ENCODE data around the gene SNAP47.

Gene SNAP47

DNA sequence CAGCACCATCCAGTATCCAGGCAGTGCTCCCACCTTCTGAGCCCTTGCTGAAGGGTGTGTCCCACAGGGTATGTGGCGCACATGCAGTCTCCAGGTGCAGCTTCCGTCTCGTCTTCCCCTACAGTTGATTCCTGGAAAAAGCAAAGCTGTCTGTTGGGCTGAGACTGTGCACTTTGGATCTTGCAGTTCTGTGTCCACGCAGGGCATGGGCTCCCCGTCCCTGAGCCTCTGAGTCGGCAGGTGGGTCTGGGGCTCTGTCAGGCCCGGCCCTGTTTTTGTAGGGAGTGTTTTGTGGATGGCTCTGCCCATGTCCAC lies 32.8 kb downstream of the SNAP47 start:
- TF ChIP-seq JUND (IDR thresholded peaks at IDR 0.05; ENCODE audit: low read depth): no peak
- no peak for DNase-seq (ENCODE audit: low read depth in 1 of 2, low spot score in 1 of 2)
- in situ Hi-C loops (cut with HindIII; ENCODE audit: low pct_unique_long_range_greater_than_20kb, low sequenced_read_pairs): no loop called here

DNA sequence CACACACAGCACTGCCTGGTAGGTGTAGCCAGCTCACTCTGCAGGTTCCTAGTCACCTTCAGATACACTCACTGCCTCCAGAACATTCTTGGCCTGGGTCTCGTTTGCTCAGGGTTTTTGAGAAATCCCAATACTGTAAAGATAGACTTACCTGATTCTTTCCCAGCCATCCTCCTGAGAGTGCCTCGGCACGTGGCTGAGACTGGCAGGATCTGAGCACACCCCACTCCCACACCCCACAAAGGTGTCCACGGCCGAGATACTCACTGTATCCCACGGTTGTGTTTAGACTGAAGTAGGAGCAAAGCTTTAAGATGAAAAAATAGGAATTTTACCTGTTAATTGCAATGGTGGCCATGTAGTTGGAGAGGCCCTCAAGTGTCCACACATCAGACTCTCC lies 33.4 kb downstream of the SNAP47 start:
- in situ Hi-C loops (cut with HindIII; ENCODE audit: low pct_unique_long_range_greater_than_20kb, low sequenced_read_pairs): no loop called here
- no peak for TF ChIP-seq JUND (IDR thresholded peaks at IDR 0.05; ENCODE audit: low read depth)
- DNase-seq (ENCODE audit: low read depth in 1 of 2, low spot score in 1 of 2): no peak

DNA sequence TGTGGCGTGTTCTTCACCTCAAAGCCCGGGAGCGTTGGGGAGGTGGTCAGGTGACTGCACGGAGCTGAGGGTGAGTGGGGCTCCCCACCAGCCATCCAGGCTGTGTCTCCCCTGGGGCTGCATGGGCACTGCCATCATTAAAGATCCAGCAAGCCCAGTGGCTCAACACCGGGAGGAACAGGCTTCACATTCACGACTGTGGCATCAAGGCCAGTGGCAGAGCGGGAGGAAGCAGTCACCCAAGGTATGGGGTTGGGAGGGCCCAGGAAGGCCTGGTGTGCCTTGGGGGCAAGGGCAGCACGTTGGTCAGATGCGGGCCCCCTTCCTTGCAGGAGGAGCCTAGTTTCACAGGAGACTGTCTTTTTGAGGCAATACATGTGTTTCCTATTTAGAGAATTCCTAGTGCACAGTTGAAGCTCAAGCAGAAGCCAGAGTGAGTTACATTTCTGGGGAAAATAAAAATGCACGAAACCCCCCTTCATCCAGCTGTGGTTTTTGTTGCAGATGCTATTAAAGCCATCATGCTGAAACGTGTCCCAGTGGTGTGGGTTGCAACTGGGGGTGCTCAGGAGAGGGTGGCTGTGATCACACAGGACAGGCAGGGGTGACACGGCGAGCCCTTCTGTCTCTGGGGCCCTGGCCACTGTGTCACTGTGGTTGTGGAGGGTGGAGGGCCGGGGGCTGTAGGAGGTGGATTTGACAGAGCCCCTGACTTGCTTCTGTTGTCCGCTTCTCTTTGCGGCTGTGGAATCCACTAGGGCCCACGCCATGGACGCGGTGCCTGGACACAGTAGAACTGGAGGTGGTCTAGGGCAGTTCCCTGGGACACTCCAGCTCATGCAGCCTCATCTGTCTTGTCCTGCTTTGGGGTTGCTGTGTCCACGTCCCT lies 34.1 kb downstream of the SNAP47 start:
- in situ Hi-C loops (cut with HindIII; ENCODE audit: low pct_unique_long_range_greater_than_20kb, low sequenced_read_pairs): no loop called here
- no peak for DNase-seq (ENCODE audit: low read depth in 1 of 2, low spot score in 1 of 2)
- TF ChIP-seq JUND (IDR thresholded peaks at IDR 0.05; ENCODE audit: low read depth): no peak

DNA sequence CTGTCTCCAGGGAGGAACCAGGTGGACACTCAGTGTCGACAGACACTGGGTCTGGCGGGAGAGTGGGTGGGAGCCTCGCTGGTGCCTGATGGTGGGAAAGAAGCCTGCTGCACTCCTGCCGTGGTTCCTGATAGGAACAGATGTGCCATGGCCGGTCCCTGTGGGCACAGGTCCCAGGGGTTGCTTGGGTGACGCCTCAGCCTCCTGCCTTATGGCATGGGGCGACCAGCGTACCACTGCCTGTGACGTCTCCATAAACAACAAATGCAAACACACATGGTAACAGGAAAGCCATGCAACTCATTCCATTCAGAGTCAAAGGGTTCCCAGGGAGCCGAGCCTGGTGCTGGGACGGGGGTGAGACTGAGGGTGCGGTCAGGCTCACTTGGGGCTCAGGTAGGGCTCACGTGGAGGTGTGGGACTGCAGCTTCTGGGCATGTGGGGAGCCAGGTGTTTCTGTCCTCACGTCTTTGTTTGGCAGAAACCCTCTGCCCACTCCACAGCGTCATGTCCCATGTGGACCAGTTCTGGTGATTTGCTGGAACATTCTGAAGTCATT lies 34.8 kb downstream of the SNAP47 start:
- no peak for DNase-seq (ENCODE audit: low read depth in 1 of 2, low spot score in 1 of 2)
- no peak for TF ChIP-seq JUND (IDR thresholded peaks at IDR 0.05; ENCODE audit: low read depth)
- in situ Hi-C loops (cut with HindIII; ENCODE audit: low pct_unique_long_range_greater_than_20kb, low sequenced_read_pairs): no loop called here

DNA sequence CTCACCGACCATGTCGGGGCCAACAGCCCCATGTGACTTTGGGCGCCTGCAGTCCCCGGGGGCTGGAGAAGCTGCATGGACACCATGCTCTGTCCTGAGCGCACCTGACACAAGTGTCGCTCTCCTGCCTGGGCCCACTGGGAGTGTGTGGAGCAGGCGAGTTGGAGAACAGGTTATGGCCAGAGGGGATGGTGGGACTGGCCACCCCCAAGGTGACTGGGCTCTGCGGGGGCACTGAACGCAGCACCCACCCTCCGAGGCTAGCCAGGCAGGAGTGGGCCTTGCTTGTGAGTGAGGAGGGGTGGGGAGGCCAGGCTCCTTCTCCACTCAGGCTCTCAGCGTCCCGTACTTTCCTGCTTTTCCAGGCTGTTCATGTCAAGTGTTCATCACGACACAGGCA lies 35.6 kb downstream of the SNAP47 start:
- no peak for TF ChIP-seq JUND (IDR thresholded peaks at IDR 0.05; ENCODE audit: low read depth)
- in situ Hi-C loops (cut with HindIII; ENCODE audit: low pct_unique_long_range_greater_than_20kb, low sequenced_read_pairs): no loop called here
- DNase-seq (ENCODE audit: low read depth in 1 of 2, low spot score in 1 of 2): no peak

GRCh38 chr1:227771326-227771725 lies 36.1 kb downstream of the SNAP47 start:
- no peak for DNase-seq (ENCODE audit: low read depth in 1 of 2, low spot score in 1 of 2)
- TF ChIP-seq JUND (IDR thresholded peaks at IDR 0.05; ENCODE audit: low read depth): no peak
- in situ Hi-C loops (cut with HindIII; ENCODE audit: low pct_unique_long_range_greater_than_20kb, low sequenced_read_pairs): no loop called here

GRCh38 chr1:227771771-227772170 lies 36.5 kb downstream of the SNAP47 start:
- DNase-seq (ENCODE audit: low read depth in 1 of 2, low spot score in 1 of 2): no peak
- in situ Hi-C loops (cut with HindIII; ENCODE audit: low pct_unique_long_range_greater_than_20kb, low sequenced_read_pairs): no loop called here
- TF ChIP-seq JUND (IDR thresholded peaks at IDR 0.05; ENCODE audit: low read depth): no peak

DNA sequence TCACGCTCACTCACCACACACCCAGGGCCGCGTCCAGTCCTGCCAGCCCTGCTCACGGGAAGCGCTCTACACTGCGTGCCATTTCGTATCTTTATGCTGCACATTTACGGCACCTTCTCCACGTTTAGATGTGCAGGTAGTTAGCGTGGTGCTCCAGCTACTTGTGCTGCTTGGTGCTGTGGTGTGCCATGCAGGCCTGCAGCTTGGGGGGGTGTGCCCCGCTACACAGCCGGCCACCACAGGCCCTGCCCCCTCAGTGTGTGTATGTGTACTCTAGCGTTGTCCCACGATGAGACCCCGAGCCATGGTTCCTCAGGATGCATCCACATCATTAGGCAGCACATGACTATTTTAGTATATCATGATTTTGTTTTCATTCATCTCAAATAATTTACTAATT lies 38.3 kb downstream of the SNAP47 start:
- in situ Hi-C loops (cut with HindIII; ENCODE audit: low pct_unique_long_range_greater_than_20kb, low sequenced_read_pairs): no loop called here
- no peak for TF ChIP-seq JUND (IDR thresholded peaks at IDR 0.05; ENCODE audit: low read depth)

DNA sequence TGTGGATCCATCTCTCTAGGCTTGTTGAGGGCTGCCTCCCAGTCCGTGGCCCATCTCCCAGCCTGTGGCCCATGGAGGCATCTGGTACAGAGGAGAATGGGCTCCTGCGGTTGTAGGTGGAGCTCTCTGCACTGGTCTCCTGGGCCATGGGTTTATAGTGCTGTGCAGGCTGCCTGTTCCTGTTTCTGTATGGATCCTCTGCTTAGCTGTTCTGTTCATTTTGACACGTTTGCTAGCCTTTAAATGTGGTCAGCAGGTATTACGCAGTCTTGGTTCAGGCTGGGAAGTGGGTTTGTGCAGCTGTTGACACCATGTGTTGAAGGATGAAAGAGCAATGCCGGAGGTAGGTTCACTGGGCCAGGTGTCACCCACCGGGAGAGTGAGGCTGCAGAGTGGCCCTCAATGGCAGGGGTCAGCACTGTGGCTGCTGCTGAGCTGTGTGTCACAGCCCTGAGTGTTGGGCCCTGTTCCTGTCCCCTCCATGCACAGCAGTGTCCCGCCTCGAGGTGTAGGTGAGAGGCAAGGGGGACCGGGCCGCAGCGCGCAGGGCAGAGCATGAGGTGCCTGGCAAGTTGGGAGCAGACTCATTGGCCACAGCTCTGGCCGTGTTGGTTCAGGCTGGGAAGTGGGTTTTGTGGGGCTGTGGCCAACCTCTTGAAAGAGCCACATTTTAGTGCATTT lies 39.0 kb downstream of the SNAP47 start:
- in situ Hi-C loops (cut with HindIII; ENCODE audit: low pct_unique_long_range_greater_than_20kb, low sequenced_read_pairs): no loop called here
- DNase-seq (ENCODE audit: low read depth in 1 of 2, low spot score in 1 of 2): no peak
- no peak for TF ChIP-seq JUND (IDR thresholded peaks at IDR 0.05; ENCODE audit: low read depth)

More for the DNA sequence above, 38.3 kb downstream of the SNAP47 start:
- DNase-seq (ENCODE audit: low read depth in 1 of 2, low spot score in 1 of 2): no peak

GRCh38 chr1:227774821-227775661 lies 39.8 kb downstream of the SNAP47 start:
- no peak for DNase-seq (ENCODE audit: low read depth in 1 of 2, low spot score in 1 of 2)
- in situ Hi-C loops (cut with HindIII; ENCODE audit: low pct_unique_long_range_greater_than_20kb, low sequenced_read_pairs): no loop called here
- no peak for TF ChIP-seq JUND (IDR thresholded peaks at IDR 0.05; ENCODE audit: low read depth)

DNA sequence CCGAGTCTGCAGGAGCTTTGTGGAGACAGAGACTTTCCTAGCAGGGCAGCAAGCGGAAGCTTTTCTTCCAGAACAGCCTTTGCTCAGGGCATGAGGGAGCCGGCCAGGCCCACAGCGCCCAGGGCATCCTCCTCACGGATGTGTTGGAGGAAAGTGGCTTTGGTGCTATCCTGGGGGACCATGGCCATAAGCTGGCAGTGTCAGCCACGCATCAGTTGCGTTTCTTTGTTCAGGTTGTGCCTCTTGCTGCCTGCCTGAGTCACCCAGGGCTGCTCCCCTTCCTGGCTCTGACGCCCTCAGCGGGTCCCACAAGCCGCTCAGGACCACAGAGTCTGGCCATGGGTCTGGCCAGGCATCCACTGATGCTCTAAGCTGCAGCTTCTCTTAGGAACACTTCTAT lies 40.6 kb downstream of the SNAP47 start:
- DNase-seq (ENCODE audit: low read depth in 1 of 2, low spot score in 1 of 2): no peak
- in situ Hi-C loops (cut with HindIII; ENCODE audit: low pct_unique_long_range_greater_than_20kb, low sequenced_read_pairs): no loop called here
- no peak for TF ChIP-seq JUND (IDR thresholded peaks at IDR 0.05; ENCODE audit: low read depth)

- no peak for TF ChIP-seq JUND (IDR thresholded peaks at IDR 0.05; ENCODE audit: low read depth)
- in situ Hi-C loops (cut with HindIII; ENCODE audit: low pct_unique_long_range_greater_than_20kb, low sequenced_read_pairs): no loop called here
- DNase-seq (ENCODE audit: low read depth in 1 of 2, low spot score in 1 of 2): no peak
These were observed 41.1 kb downstream of the SNAP47 start for GRCh38 chr1:227776331-227776771.

Data from T47D (cell line).